Measurements from ENCODE around the gene OPTN.
A peak's percentile ranks its signal among the peaks of the same experiment; 100 is the strongest.
"Not testable (repeated sequence)": the region's sequence is repeated elsewhere in the genome, so short reads cannot be mapped to it uniquely, and the experiment has no call there.

Gene OPTN

GRCh38 chr10:13146379-13146778 is 46.4 kb downstream of the OPTN start:
- no peak for DNase-seq (ENCODE audit: low read depth in 1 of 2, low spot score in 1 of 2)
- no peak for TF ChIP-seq JUND (IDR thresholded peaks at IDR 0.05; ENCODE audit: low read depth)
- in situ Hi-C loops (cut with HindIII; ENCODE audit: low pct_unique_long_range_greater_than_20kb, low sequenced_read_pairs), result no loop called here

GRCh38 chr10:13147161-13147560 is 47.2 kb downstream of the OPTN start:
- in situ Hi-C loops (cut with HindIII; ENCODE audit: low pct_unique_long_range_greater_than_20kb, low sequenced_read_pairs), result no loop called here
- TF ChIP-seq JUND (IDR thresholded peaks at IDR 0.05; ENCODE audit: low read depth), result no peak
- no peak for DNase-seq (ENCODE audit: low read depth in 1 of 2, low spot score in 1 of 2)

- TF ChIP-seq JUND (IDR thresholded peaks at IDR 0.05; ENCODE audit: low read depth), result no peak
- DNase-seq (ENCODE audit: low read depth in 1 of 2, low spot score in 1 of 2), result peak in 1 of 2 experiments; percentile 54
- in situ Hi-C loops (cut with HindIII; ENCODE audit: low pct_unique_long_range_greater_than_20kb, low sequenced_read_pairs), result no loop called here
Measured at GRCh38 chr10:13152296-13152695, 52.3 kb downstream of the OPTN start.

- in situ Hi-C loops (cut with HindIII; ENCODE audit: low pct_unique_long_range_greater_than_20kb, low sequenced_read_pairs); DNase-seq (ENCODE audit: low read depth in 1 of 2, low spot score in 1 of 2): not testable (repeated sequence)
Measured at GRCh38 chr10:13155860-13156259, 55.9 kb downstream of the OPTN start.

GRCh38 chr10:13158401-13158800 is 58.4 kb downstream of the OPTN start:
- no peak for TF ChIP-seq JUND (IDR thresholded peaks at IDR 0.05; ENCODE audit: low read depth)
- DNase-seq (ENCODE audit: low read depth in 1 of 2, low spot score in 1 of 2), result no peak
- in situ Hi-C loops (cut with HindIII; ENCODE audit: low pct_unique_long_range_greater_than_20kb, low sequenced_read_pairs), result no loop called here

- no peak for TF ChIP-seq JUND (IDR thresholded peaks at IDR 0.05; ENCODE audit: low read depth)
- in situ Hi-C loops (cut with HindIII; ENCODE audit: low pct_unique_long_range_greater_than_20kb, low sequenced_read_pairs), result no loop called here
Measured at GRCh38 chr10:13160934-13161856, 61.2 kb downstream of the OPTN start, which contains the start of gene MCM10. Gene MCM10, plus strand, starts transcription at chr10:13161558. Its CDS starts 2,645 bp downstream, at chr10:13164203.

GRCh38 chr10:13161857-13162271 is 61.9 kb downstream of the OPTN start:
- in situ Hi-C loops (cut with HindIII; ENCODE audit: low pct_unique_long_range_greater_than_20kb, low sequenced_read_pairs), result no loop called here
- TF ChIP-seq JUND (IDR thresholded peaks at IDR 0.05; ENCODE audit: low read depth), result no peak
- no peak for DNase-seq (ENCODE audit: low read depth in 1 of 2, low spot score in 1 of 2)

More at GRCh38 chr10:13160934-13161856, 61.2 kb downstream of the OPTN start, which contains the start of gene MCM10:
- DNase-seq (ENCODE audit: low read depth in 1 of 2, low spot score in 1 of 2), result peak; percentile 100

GRCh38 chr10:13163859-13164258 is 63.9 kb downstream of the OPTN start:
- in situ Hi-C loops (cut with HindIII; ENCODE audit: low pct_unique_long_range_greater_than_20kb, low sequenced_read_pairs), result no loop called here
- no peak for TF ChIP-seq JUND (IDR thresholded peaks at IDR 0.05; ENCODE audit: low read depth)
- DNase-seq (ENCODE audit: low read depth in 1 of 2, low spot score in 1 of 2), result no peak

GRCh38 chr10:13165177-13165576 is 65.2 kb downstream of the OPTN start:
- no peak for DNase-seq (ENCODE audit: low read depth in 1 of 2, low spot score in 1 of 2)
- in situ Hi-C loops (cut with HindIII; ENCODE audit: low pct_unique_long_range_greater_than_20kb, low sequenced_read_pairs), result no loop called here
- TF ChIP-seq JUND (IDR thresholded peaks at IDR 0.05; ENCODE audit: low read depth), result no peak

GRCh38 chr10:13167568-13167967 is 67.6 kb downstream of the OPTN start:
- in situ Hi-C loops (cut with HindIII; ENCODE audit: low pct_unique_long_range_greater_than_20kb, low sequenced_read_pairs), result no loop called here
- DNase-seq (ENCODE audit: low read depth in 1 of 2, low spot score in 1 of 2), result no peak
- no peak for TF ChIP-seq JUND (IDR thresholded peaks at IDR 0.05; ENCODE audit: low read depth)

- in situ Hi-C loops (cut with HindIII; ENCODE audit: low pct_unique_long_range_greater_than_20kb, low sequenced_read_pairs), result no loop called here
- no peak for DNase-seq (ENCODE audit: low read depth in 1 of 2, low spot score in 1 of 2)
- TF ChIP-seq JUND (IDR thresholded peaks at IDR 0.05; ENCODE audit: low read depth), result no peak
Measured at GRCh38 chr10:13168781-13169180, 68.8 kb downstream of the OPTN start.

GRCh38 chr10:13173616-13174015 is 73.7 kb downstream of the OPTN start:
- in situ Hi-C loops (cut with HindIII; ENCODE audit: low pct_unique_long_range_greater_than_20kb, low sequenced_read_pairs), result no loop called here
- no peak for TF ChIP-seq JUND (IDR thresholded peaks at IDR 0.05; ENCODE audit: low read depth)

GRCh38 chr10:13180788-13181187 is 80.8 kb downstream of the OPTN start:
- in situ Hi-C loops (cut with HindIII; ENCODE audit: low pct_unique_long_range_greater_than_20kb, low sequenced_read_pairs), result no loop called here
- DNase-seq (ENCODE audit: low read depth in 1 of 2, low spot score in 1 of 2), result no peak
- TF ChIP-seq JUND (IDR thresholded peaks at IDR 0.05; ENCODE audit: low read depth), result no peak

More at GRCh38 chr10:13173616-13174015, 73.7 kb downstream of the OPTN start:
- DNase-seq (ENCODE audit: low read depth in 1 of 2, low spot score in 1 of 2), result no peak

Data from T47D (cell line).